PFSK-1 (cell line): ENCODE data around the gene NABP2.

Source experiments
- FOXP2 ChIP-seq: optimal IDR thresholded peaks from 2 replicates; pipeline ENCODE3; 2011; ENCODE audit warnings: borderline replicate concordance, control low read depth, inconsistent platforms; ENCODE audit not compliant: insufficient read depth; ENCODE audit errors: extremely low read length, extremely low read depth
- POLR2AphosphoS5 ChIP-seq: IDR thresholded peaks from 2 replicates; pipeline ENCODE4 v1.6.1; 2012; ENCODE audit warnings: low read depth, mild to moderate bottlenecking, control low read depth, low read length, moderate library complexity
- REST ChIP-seq, 2 experiments: IDR thresholded peaks; 2 replicates each; pipeline versions ENCODE4 v1.6.1 to v1.8.0; 2011 to 2012; ENCODE audit warnings: low read depth in 2 of 2, low read length in 2 of 2, control low read depth in 1 of 2, inconsistent platforms in 1 of 2, mild to moderate bottlenecking in 1 of 2, moderate library complexity in 1 of 2; ENCODE audit not compliant: insufficient read depth in 1 of 2
- SIN3A ChIP-seq: IDR thresholded peaks from 2 replicates; pipeline ENCODE4 v1.6.1; 2012; ENCODE audit warnings: mild to moderate bottlenecking, low read length, moderate library complexity, borderline replicate concordance; ENCODE audit not compliant: insufficient read depth
- TAF1 ChIP-seq: IDR thresholded peaks from 2 replicates; pipeline ENCODE4 v1.6.1; 2012; ENCODE audit warnings: low read length, control low read depth, borderline replicate concordance; ENCODE audit not compliant: insufficient read depth

- TF ChIP-seq REST (IDR thresholded peaks at IDR 0.05; ENCODE audit: insufficient read depth in 1 of 2, low read depth in 2 of 2, low read length in 2 of 2) (no peak), TAF1 (no peak), FOXP2 (no peak), POLR2AphosphoS5 (no peak), SIN3A (no peak)
These were observed 7.7 kb upstream of the NABP2 start for GRCh38 chr12:56216461-56216860.
